KBM-7 (cell line): ENCODE data around the gene RNF213.
"Not testable (repeated sequence)": the region's sequence is repeated elsewhere in the genome, so short reads cannot be mapped to it uniquely, and the experiment has no call there.

Experiments
- DNase-seq: peaks from one replicate; pipeline ENCODE4 v3.0.0-alpha.2; 2015
- in situ Hi-C: fragments of 300-500 bp; cut with MboI; formaldehyde crosslinking; loops from 2 replicates; pipeline ENCODE4 v1.14.3; 2020; ENCODE audit warnings: low sequenced_read_pairs, low pct_unique_long_range_greater_than_20kb, mixed read lengths

RNF213 gene

GRCh38 chr17:80263253-80264204 is 2.9 kb downstream of the RNF213 start:
- in situ Hi-C loops, result no loop called here
- peak; percentile 81 for DNase-seq

GRCh38 chr17:80264205-80265075 is 3.8 kb downstream of the RNF213 start:
- in situ Hi-C loops, result no loop called here
- peak; percentile 59 for DNase-seq

GRCh38 chr17:80265205-80266068 is 4.8 kb downstream of the RNF213 start:
- in situ Hi-C loops, result no loop called here
- DNase-seq, result no peak

DNA sequence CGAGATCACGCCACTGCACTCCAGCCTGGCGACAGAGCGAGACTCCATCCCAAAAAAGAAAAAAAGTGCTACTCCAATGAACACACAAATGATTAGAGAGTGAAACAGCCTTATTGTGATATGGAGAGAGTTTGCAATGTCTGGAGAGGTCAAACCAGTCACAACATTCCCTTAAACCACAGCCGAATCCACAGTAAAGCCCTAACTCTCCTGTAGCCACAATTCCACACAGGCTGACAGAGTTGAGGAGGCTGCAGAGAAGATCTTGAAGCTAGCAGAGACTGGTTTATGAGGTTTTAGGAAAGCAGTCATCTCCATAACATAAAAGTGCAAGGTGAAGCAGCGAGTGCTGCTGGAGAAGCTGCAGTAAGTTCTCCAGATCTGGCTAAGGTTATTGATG is 6.7 kb downstream of the RNF213 start:
- DNase-seq, result no peak
- in situ Hi-C loops, result no loop called here

GRCh38 chr17:80268427-80268826 is 7.8 kb downstream of the RNF213 start:
- no peak for DNase-seq
- in situ Hi-C loops, result no loop called here

GRCh38 chr17:80269405-80269807 is 8.8 kb downstream of the RNF213 start:
- no peak for DNase-seq
- in situ Hi-C loops, result no loop called here

GRCh38 chr17:80270104-80270503 is 9.5 kb downstream of the RNF213 start:
- in situ Hi-C loops, result no loop called here
- DNase-seq, result no peak

DNA sequence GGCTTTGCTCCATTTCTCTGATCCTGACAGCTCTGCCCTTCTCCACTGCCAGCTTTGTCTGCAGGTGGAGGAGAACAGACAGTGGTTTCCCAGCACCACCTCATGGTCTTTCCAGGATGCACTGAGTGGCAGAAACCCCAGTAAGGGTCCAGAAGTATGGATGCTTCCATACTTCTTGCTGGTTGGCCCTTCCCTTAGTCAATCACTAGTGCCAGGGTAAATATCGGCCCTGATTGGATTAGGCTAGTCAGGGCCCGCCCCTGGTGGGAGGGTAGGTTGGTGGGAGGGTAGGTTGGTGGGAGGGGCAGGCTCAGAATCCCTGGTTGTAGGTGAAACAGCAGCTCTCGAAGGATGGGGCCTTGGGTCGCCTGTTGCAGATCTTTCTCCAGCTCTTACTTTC is 10.2 kb downstream of the RNF213 start:
- DNase-seq, result peak; percentile 17
- in situ Hi-C loops, result no loop called here

DNA sequence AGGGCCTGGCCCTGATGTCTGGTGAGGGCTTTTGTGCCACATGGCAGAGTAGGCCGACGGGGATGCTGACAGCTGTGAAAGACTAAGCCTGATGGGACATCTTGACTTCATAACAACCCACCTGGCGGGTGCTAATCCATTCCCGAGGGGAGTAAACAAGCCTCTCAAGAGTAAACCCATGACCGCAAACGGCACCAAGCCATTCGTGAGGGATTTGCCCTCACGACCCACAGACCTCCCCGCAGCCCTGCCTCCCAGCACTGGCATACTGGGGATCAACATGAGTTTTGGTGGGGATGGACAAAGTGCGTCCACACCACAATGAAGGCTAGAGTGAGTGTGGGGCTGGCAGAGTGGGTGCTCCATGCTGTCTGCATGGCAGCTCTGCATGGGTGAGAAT is 11.7 kb downstream of the RNF213 start:
- in situ Hi-C loops, result no loop called here
- DNase-seq, result no peak

DNA sequence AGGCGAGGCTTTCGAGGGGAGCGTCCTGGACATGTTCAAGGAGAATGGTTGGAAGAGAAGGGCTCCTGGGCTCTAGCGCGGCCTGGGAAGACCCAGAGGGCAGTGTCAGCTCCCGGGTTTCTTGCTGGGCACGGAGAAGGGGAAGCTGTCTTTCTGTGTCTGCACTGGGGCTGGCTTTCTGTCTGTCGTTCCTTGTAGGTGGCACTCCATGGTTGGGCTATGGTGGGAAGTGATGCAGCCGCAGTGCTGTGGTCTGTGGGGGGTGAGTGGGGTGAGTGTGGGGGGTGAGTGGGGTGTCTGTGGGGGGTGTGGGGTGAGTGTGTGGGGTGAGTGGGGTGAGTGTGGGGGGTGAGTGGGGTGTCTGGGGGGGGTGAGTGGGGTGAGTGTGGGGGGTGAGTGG is 13.7 kb downstream of the RNF213 start:
- in situ Hi-C loops, result no loop called here
- no peak for DNase-seq

- DNase-seq, result no peak
- in situ Hi-C loops, result no loop called here
These were observed 14.3 kb downstream of the RNF213 start for GRCh38 chr17:80274871-80275449.

- DNase-seq, in situ Hi-C loops: not testable (repeated sequence)
These were observed 15.2 kb downstream of the RNF213 start for GRCh38 chr17:80275857-80276256.

DNA sequence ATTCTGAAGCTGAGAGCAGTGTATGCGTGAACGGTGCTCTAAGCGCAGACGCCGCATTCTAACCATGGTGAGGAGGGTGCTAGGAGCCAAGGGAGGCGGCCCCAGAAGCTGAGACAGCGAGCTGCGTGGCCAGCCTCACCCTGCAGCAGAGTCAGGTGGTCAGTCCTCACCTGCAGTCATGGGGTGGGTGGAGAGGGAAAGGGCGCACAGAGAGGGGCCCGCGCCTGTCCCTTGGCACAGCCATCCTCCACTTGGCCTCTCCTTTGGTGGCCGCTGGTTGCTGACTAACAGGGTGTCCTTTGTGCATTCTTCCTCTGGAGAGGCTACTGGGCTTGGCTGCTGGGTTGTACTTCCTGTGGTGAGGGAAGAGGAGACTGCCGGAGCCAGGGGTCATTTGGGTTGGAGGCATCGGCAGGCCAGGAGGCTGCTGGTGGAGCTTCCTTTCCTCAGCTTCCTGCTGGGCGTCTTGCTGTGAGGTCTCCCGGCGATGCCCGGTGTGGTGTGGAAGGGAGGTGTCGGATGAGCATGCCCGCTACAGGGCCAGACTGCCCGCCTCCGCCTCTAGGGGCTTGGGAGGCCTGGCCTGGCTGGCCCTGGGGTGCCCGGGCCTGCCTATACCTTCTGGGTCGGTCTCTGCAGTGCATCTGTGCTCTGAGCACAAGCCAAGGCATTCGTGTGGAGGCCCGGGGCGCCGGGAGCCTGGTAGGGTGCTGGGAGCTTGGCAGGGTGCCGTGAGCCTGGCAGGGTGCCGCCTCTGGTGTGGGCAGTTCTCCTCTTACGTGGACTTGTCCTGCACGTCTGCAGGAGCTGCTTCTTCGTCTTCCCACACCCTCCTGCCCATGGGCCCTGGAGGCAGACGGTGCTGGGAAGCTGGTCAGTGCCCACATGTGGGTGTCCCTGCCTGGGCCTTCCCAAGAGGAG is 17.4 kb downstream of the RNF213 start:
- in situ Hi-C loops, result no loop called here
- no peak for DNase-seq

DNA sequence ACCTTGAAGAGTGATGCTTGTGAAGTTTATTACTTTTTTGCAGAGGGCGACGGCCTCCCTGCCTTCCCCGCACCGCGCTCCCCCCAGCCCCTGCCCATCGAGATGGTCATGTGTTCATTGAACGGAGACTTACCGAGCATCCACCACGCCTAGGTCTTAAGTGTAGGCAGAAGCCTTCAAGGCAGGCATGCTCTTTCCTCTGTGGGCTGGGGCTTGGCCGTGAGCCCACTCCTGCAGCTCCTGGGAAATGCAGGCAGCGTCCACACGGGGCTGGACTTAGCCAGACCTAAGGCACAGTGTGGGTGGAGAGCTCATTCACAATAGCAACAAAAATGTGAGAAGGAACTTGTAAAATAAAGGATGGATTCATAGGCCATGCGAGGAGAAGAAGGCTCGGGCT is 19.2 kb downstream of the RNF213 start:
- DNase-seq, result no peak
- in situ Hi-C loops, result no loop called here

GRCh38 chr17:80281516-80281915 is 20.9 kb downstream of the RNF213 start:
- no peak for DNase-seq
- in situ Hi-C loops, result no loop called here

DNA sequence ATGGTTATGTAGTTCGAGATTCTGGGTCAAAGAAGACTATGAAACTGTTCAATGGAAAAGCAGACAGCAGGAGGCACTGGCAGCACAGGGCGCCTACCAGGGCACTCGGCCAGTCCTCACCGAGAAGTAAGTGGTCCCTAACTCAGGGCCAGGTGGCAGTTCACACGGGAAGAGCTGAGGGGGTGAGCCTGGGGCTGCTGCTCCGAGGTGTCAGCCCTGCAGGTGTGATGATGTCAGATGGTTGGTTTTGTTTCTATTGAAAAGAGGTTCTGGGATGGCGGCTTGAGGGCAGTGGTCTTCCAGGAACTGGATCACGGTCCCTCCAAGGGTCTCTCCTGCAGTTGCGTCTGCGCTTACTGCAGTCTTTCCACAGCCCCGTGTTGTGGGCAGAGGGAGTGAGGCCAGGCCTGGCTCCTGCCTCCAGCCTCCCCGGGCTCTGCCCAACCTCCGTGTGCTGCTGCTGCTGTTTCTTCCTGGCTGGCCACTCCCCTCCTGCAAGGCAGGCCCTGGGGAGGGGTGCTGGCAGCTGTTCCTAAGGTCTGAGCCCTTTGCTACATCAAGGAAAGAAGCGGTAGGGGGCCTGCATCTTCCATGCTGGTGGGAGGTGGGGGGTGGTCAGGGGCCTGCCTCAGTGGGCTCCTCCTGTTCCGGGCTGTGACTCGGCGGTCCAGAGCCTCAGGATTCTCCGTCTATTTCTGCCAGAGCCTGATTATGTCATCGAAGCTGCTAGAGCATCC is 22.6 kb downstream of the RNF213 start:
- DNase-seq, result no peak
- in situ Hi-C loops, result no loop called here

GRCh38 chr17:80284631-80285030 is 24.0 kb downstream of the RNF213 start:
- in situ Hi-C loops, result no loop called here
- peak; percentile 62 for DNase-seq
